Head of caudate nucleus (tissue), 42 donors: ENCODE results near the gene RASL10B.
A peak's percentile ranks its signal among the peaks of the same experiment; 100 is the strongest.

Experiments used
- DNase-seq, 42 donors: peaks; one replicate each; pipeline versions ENCODE4 v3.0.0 to v3.0.0-alpha.2; 2020 to 2021; ENCODE audit warnings: mixed read lengths in 7 of 42
- intact Hi-C: fragments of 100-400 bp; cut with DNase I; formaldehyde crosslinking; loops from one replicate; pipeline ENCODE4 v1.15.0; 2022

Gene RASL10B

GRCh38 chr17:35715416-35715815, 16.0 kb upstream of the RASL10B start:
- peak in 26 of 42 donors; percentile 10 to 84 (median 44) for DNase-seq

GRCh38 chr17:35716173-35716572, 15.3 kb upstream of the RASL10B start:
- DNase-seq = no peak
- intact Hi-C loops = no loop called here

More at GRCh38 chr17:35715416-35715815, 16.0 kb upstream of the RASL10B start:
- intact Hi-C loops = no loop called here

- intact Hi-C loops = no loop called here
- DNase-seq = no peak
These were observed 14.5 kb upstream of the RASL10B start for GRCh38 chr17:35716897-35717465.

- intact Hi-C loops = no loop called here
- DNase-seq = no peak
These were observed 14.0 kb upstream of the RASL10B start for GRCh38 chr17:35717475-35717874.

- intact Hi-C loops = no loop called here
- DNase-seq = no peak
These were observed 7.7 kb upstream of the RASL10B start for GRCh38 chr17:35723735-35724134.

GRCh38 chr17:35725058-35725457, 6.4 kb upstream of the RASL10B start:
- intact Hi-C loops = no loop called here
- no peak for DNase-seq

- intact Hi-C loops = no loop called here
- peak in 1 of 42 donors; percentile 10 for DNase-seq
These were observed 5.7 kb upstream of the RASL10B start for GRCh38 chr17:35725802-35726126.

GRCh38 chr17:35726127-35726952, 5.1 kb upstream of the RASL10B start:
- DNase-seq = peak in 2 of 42 donors; percentile 48 to 51
- intact Hi-C loops = no loop called here

GRCh38 chr17:35726953-35727460, 4.4 kb upstream of the RASL10B start:
- DNase-seq = peak in 1 of 42 donors; percentile 12
- intact Hi-C loops = no loop called here

- intact Hi-C loops = no loop called here
- DNase-seq = peak in 2 of 42 donors; percentile 19 to 22
These were observed 3.8 kb upstream of the RASL10B start for GRCh38 chr17:35727635-35728034.

- DNase-seq = peak in 3 of 42 donors; percentile 13 to 39 (median 27)
- intact Hi-C loops = no loop called here
These were observed 2.9 kb upstream of the RASL10B start for GRCh38 chr17:35728551-35728950.

GRCh38 chr17:35729405-35729833, 2.0 kb upstream of the RASL10B start:
- DNase-seq = peak in 2 of 42 donors; percentile 21 to 25
- intact Hi-C loops = no loop called here

GRCh38 chr17:35730400-35731005, 936 bp upstream of the RASL10B start:
- DNase-seq = peak in 3 of 42 donors; percentile 11 to 29 (median 12)
- intact Hi-C loops = no loop called here

GRCh38 chr17:35731917-35732805, 722 bp downstream of the RASL10B start:
- intact Hi-C loops = no loop called here
- peak in 13 of 42 donors; percentile 27 to 57 (median 48) for DNase-seq

GRCh38 chr17:35732806-35733136, 1.3 kb downstream of the RASL10B start:
- intact Hi-C loops = no loop called here
- peak in 1 of 42 donors; percentile 23 for DNase-seq

GRCh38 chr17:35733366-35733765, 1.9 kb downstream of the RASL10B start:
- intact Hi-C loops = no loop called here
- peak in 2 of 42 donors; percentile 19 to 21 for DNase-seq

- peak in 2 of 42 donors; percentile 23 to 27 for DNase-seq
- intact Hi-C loops = no loop called here
These were observed 3.0 kb downstream of the RASL10B start for GRCh38 chr17:35734396-35734795.

GRCh38 chr17:35735036-35735805, 3.8 kb downstream of the RASL10B start:
- intact Hi-C loops = no loop called here
- DNase-seq = peak in 2 of 42 donors; percentile 35 to 43
